ENCODE measurements around the gene ELOVL1.

DNA sequence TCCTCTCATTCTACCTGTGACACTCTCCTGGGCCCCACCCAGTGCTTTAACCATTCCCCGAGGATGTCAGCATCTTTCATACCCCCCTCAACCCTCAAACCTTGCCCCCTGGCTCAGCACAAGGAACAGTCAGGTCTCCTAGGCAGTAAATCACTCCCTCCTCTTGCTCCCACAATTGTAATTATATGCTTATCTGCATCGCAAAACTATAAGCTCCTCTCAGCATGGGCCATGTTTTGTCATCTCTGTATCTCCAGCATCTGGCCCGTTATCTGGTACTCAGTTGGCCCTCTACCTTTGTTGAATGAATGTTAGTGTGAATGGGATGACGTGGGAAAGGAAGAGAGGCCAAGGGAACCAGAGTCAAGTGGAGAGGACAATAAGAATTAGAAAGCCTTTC, 2.8 kb upstream of the ELOVL1 start:
- TF ChIP-seq, protein P1, sequence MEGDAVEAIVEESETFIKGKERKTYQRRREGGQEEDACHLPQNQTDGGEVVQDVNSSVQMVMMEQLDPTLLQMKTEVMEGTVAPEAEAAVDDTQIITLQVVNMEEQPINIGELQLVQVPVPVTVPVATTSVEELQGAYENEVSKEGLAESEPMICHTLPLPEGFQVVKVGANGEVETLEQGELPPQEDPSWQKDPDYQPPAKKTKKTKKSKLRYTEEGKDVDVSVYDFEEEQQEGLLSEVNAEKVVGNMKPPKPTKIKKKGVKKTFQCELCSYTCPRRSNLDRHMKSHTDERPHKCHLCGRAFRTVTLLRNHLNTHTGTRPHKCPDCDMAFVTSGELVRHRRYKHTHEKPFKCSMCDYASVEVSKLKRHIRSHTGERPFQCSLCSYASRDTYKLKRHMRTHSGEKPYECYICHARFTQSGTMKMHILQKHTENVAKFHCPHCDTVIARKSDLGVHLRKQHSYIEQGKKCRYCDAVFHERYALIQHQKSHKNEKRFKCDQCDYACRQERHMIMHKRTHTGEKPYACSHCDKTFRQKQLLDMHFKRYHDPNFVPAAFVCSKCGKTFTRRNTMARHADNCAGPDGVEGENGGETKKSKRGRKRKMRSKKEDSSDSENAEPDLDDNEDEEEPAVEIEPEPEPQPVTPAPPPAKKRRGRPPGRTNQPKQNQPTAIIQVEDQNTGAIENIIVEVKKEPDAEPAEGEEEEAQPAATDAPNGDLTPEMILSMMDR (IDR thresholded peaks at IDR 0.05) = no peak
- TF ChIP-seq POLR2A (IDR thresholded peaks at IDR 0.05) (no peak), POLR2AphosphoS5 (IDR thresholded peaks at IDR 0.05) (no peak)

All from breast epithelium (tissue), 3 donors.